Stimulated activated CD8-positive, alpha-beta memory T cell treated with anti-CD3 and anti-CD28 coated beads, Interleukin-7, amount 100 ng/mL, for 48 hours (primary cell): ENCODE data around the gene SYNE4.
"Not testable (repeated sequence)": the region's sequence is repeated elsewhere in the genome, so short reads cannot be mapped to it uniquely, and the experiment has no call there.

Experiments used
- DNase-seq, 2 donors: peaks; one replicate each; pipeline ENCODE4 v3.0.0-alpha.2; 2020; ENCODE audit warnings: low read depth in 1 of 2; ENCODE audit errors: extremely low read depth in 1 of 2

The SYNE4 gene

DNA sequence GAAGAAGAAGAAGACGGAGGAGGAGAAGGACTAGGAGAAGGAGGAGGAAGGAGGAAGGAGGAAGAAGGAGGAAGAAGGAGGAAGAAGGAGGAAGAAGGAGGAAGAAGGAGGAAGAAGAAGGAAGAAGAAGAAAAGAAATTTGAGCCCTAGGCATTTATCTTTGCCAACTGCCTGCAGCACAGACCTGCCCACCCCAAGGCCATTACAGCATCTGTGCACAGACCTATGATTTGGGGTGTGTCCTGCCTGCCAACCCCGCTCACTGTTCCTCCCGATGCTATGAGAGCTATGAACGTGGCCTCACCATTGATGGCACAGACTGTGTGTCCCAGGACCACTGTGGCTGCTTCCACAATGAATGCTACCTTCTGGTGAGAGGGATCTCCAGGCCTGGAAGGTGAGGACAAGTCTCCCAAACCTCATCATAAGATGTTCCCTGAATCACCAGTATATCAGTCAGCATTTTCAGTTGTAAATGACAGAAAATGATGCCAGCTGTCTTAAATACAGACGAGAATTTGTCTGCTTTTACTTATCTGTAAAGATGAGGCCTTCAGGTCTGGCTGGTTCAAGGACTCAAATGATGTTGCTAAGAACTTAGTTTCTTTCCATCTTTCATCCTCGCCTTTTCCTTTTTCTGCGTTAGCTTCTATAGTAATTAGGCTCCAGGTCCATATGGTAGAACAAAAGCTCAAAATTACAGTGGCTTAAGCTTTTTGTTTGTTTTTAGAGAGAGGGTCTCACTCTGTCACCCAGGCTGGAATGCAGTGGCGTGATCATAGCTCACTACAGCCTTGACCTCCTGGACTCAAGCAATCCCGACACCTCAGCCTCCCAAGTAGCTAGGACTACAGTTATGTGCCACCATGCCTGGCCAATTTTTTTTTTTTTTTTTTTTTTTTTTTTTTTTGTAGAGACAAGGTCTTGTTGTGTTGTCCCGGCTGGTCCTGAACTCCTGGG lies 17.6 kb downstream of the SYNE4 start:
- no peak for DNase-seq

DNA sequence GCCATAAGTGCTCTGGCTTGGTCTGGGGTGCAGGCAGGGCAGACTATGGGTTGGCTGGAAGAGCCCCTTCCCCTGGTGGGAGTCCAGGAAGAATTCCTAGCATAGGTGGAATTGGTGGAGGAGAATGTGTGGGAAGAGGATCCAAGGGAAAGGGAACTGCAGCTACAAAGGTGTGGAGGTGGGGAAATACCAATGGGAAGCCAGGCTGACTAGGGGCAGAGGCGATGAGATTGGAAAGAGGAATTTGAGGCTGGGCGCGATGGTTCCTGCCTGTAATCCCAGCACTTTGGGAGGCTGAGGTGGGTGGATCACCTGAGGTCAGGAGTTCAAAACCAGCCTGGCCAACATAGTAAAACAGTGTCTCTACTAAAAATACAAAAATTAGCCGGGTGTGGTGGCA lies 18.5 kb downstream of the SYNE4 start:
- DNase-seq: no peak

DNA sequence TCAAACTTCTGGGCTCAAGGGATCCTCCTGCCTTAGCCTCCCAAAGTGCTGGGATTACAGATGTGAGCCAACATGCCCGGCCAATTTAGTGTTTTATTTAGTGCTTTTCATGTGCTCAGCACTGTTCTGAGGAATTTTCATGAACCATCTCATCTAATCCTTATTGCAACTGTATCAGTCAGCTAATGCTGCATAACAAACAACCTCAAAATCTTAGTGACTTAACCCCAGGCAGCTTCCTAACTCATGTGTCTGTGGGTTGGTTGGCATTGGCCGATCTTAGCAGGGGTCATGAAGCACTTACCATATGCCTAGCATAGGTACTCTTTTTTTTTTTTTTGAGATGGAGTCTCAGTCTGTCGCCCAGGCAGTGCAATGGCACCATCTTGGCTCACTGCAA lies 19.8 kb downstream of the SYNE4 start:
- no peak for DNase-seq

DNA sequence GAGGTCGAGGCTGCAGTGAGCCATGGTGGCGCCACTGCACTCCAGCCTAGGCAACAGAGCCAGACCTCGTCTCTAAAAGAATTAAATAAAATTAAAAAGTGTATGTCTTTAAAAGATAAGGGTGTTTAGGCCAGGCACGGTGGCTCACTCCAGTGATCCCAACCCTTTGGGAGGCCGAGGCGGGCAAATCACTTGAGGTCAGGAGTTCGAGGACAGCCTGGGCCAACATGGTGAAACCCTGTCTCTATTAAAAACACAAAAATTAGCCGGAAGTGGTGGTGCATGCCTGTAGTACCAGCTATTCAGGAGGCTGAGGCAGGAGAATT lies 21.1 kb downstream of the SYNE4 start:
- DNase-seq: no peak

DNA sequence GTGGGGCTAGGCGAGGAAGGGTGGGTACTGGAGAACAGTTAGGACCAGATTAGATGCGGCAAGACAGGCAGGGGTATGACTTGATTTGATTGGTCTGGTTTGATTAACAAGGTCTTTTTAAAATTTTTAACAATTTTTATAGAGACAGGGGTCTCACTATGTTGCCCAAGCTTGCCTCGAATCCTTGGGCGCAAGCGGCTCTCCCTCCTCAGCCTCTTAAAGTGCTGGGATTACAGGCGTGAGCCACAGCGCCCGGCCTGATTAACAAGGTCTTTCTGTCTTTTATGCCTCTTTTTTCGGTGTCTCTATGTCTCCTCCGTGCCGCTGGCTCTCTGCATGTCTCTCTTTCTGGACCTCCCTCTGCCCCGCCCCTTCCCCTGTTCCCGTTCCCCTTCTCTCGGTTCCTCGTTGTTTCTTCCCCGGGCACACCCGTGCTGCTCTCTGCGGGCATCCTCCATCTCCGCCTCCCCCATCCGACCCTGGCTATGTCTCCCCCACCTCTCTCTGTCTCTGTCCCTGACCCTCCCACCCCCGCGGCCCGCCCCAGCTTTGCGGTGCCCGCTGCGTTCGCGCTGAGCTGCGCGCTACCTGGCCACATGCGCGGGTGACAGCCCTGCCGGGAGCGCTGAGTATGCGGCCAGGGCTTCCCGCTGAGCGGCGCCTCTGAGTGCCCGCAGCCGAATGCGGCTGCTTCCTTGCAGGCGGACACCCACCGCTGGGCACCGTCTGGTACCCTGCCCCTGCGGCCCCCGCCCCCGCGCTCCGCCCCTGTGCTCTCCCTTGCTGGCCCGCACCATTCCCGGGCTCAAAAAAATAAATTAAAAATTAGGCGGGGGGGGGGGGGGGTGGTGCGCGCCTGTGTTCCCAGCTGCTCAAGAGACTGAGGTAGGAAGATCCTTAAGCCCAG lies 21.7 kb downstream of the SYNE4 start:
- no peak for DNase-seq

DNA sequence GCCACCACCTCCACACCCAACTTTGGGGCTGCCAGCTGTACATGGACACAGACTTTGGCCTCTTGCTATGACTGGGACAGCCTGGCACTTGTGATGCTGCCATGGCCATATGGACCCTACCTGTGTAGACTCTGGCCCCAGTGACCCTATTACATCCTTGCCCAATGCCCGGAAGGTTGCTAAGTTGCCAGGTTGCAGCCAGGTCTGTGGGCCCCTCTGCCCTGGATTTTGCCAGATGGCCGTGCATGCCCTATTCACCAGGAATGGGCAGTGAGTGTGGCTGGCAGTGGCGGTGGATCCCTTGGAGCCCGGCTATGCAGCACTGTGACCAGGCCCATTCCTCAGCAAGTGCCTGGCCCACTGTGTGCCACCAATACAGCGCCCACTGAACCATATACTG lies 22.5 kb downstream of the SYNE4 start:
- DNase-seq: no peak

DNA sequence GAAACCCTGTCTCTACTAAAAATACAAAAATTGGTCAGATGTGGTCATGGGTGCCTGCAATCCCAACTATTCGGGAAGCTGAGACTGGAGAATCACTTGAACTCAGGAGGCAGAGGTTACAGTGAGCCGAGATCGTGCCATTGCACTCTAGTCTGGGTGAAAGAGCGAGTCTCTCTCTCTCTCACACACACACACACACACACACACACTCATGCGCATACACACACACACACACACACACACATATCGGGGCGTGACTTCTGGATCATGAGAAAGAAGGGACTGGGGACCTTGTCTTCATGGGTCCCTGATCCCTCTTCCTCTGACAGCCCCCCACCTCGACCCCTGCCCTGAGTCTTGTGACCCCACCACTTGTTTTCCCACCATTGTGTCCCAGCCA lies 25.4 kb downstream of the SYNE4 start:
- no peak for DNase-seq

DNA sequence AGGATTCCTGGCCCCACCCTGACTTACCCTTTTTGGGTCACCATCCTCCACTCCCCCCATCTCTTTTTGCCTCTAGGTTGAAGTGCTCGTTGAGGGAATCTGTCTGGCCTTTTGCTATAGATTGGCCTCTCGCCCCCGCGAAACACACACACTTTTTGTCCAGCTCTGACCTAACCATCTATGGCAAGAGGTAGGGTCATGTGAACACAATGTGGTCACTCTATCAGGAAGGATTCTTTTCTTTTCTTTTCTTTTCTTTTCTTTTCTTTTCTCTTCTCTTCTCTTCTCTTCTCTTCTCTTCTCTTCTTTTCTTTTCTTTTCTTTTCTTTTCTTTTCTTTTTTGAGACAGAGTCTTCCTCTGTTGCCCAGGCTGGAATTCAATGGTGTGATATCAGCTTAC lies 27.6 kb downstream of the SYNE4 start:
- not testable (repeated sequence) for DNase-seq

DNA sequence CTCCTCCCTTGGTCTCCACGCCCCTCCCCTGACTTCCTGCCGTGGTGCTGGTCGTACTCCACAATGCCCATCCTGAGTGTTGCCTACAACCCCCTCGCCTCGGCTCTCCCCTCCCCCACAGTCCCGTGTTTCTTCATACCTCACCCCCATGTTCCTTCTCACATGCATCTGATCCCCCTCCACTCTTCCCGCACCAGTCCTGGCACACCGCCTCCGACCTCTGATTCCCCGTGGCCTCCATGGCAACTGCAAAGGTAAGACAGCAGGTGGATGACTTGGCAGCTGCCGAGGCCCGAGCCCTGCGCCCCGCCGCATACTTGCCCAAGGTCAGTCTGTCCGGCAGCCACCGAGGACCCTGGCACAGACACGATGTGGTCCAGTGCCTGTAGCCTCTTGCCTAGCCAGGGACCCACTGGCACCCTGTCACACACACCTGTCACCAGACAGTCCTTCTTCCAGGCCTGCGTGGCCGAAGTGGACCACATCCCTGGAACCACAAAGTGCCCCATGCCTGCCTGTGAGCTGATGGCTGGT lies 29.7 kb downstream of the SYNE4 start:
- DNase-seq: no peak

DNA sequence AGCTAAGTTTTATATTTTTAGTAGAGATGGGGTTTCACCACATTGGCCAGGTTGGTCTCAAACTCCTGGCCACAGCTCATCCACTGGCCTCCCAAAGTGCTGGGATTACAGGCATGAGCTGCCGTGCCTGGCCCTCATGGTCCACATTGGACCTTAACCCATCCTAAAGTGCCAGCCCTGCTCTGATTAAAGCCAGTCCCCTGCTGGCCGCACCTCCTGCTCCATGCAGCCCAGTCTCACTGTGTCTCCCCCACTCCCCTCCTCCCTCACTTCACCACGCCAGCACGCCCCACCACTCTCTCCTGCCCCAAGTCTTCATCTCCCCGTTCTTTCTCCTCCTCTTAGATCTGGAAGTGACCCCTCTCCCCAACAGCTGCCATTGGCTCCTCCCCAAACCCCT lies 30.3 kb downstream of the SYNE4 start:
- no peak for DNase-seq

DNA sequence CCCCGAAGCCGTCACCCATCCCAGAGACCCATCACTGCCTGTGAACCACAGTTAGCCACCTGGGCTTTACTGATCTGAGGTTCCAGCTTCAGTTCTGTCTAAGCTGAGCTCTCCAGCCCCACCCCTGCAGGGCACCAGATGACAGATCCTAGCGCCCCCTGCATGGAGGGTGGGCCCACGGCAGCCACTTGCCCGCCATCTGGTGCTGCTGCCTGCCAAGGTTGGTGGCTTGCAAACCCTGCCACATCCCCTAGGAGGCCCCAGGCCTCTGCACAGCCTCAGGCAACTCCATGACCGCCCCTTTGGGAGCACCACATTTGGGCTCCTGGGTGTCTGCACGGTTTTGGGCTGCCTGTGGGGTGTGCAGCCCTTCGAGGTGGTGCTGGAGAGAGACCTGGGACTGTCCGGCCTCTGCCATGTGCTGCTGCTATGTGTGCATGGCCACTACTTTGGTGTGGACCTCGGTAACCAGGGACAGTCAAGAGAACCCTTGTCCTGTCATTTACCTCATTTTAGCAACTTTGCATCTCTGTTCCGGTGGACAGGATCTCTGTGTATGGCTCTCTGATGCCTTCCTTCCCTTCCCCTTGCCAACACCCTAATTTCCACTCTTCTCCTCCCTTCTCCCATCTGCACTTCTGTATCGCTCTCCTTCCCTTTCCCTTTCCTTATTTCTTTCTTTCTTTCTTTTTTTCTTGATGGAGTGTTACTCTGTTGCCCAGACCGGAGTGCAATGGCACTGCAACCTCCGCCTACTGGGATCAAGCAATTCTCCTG lies 31.0 kb downstream of the SYNE4 start:
- peak in 1 of 2 donors; percentile 33 for DNase-seq

DNA sequence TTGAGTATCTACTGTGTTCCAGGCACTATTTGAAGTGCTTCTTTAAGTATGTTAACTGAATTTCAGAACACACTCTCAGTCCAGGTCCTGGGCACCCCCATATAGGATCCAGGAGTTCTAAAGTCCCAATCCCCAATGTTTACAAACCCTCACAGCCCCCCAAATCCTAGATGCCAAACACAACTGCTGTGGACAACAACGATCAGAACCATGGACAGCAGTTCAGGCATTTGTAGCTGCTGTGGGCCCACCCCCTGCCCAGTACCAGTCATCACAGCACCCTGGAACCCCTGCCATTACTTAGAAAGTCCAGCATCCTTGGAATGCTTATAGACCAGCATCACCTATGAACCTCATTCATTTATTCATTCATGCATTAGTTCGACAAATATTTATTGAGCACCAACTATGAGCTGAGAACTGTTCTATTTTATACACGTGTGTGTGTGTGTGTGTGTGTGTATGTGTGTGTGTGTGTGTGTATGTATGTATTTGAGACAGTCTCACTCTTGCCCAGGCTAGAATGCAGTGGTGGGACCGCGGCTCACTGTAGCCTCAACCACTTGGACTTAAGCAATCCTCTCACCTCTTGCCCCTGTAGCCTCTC lies 32.9 kb downstream of the SYNE4 start:
- no peak for DNase-seq

DNA sequence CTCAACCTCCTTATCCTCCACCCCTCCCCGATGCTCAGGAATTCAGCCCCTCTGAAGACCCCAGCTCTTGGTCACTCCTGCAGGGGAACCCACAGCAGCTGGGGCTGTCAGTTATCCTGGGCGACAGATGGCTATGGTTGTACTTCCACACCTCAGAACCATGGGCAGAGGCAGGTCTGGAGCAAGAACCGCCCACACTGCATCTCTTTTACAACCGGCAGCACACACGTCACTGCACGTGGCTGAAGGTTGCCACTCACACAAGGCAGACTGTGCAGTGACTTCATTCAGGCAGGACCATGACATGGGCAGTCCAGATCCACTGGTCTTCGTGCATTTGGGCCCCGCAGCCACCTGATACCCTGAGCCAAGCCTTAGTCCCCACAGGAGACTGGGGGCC lies 35.1 kb downstream of the SYNE4 start:
- no peak for DNase-seq

DNA sequence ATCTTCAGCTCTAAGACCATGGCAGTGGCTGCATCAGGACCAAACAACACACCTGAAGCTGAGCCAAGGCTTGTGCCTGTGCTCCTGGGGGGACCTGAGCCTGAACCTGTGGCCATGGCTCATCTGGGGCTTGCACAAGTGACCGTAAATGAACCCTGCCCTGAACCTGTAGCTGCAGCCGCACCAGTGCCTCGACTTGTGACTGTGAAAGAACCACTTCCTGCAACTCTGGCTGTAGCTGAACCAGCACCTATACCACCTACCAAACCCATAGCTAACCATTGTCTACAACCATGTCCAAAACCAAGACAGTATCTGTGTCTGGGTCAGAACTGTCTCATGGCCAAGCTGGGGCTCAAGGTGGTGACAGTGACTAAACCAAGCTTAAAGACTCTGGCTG lies 41.8 kb downstream of the SYNE4 start:
- no peak for DNase-seq

DNA sequence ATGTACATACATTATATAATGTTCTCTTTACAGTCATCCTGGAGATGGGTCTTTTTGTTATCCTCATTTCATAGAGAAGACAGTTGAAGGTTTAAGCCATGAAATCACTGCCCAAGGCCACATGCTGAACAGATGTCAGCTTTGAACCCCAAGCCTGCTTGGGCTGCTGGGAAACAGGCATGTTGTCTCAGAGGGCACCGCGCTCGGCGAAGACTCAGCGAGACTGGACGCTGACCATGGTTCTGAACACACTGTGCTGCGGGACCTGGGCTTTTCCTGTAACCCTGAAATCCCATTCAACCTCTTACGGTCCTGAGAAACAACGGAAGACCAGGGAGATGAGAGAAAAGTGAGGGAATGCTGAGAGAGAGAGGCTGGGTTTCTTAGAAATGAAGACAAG lies 45.1 kb downstream of the SYNE4 start:
- no peak for DNase-seq

DNA sequence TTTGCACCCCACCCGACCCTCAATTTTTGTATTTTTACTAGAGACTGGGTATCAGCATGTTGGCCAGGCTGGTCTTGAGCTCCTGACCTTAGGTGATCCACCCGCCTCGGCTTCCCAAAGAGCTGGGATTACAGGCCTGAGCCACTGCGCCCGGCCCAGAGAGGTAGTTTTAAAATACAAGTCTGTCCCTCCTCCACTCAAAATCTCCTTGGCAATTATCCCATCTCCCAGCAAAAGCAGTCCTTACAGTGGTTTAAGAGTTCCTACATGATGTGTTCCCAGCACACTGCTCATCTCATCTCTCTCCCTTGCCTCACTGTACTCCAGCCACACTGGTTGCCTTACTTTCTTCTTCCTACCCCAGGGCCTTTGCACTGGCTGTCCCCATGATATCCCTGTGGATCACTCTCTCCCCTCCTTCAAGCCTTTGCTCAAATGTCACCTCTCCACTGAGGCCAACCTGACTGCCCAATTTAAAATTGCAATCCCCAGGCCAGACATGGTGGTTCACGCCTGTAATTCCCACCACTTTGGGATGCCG lies 48.1 kb downstream of the SYNE4 start:
- DNase-seq: no peak

DNA sequence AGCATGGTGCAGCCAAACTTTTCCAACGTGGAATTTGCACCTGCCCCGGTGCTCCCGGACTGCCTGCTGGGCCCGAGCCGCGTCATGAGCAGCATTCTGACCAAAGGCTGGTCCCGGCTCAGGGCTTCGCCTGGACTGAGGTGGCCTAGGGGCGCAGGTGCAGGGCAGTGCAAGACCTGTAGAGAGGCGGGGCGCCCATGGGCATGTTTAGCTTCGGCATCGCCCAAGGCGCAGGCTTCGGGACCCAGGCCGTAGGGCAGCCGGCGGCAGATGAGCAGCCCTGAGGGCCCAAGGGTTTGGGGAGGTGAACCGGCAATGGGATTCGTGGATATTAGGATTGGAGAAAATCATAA lies 48.7 kb downstream of the SYNE4 start:
- no peak for DNase-seq

DNA sequence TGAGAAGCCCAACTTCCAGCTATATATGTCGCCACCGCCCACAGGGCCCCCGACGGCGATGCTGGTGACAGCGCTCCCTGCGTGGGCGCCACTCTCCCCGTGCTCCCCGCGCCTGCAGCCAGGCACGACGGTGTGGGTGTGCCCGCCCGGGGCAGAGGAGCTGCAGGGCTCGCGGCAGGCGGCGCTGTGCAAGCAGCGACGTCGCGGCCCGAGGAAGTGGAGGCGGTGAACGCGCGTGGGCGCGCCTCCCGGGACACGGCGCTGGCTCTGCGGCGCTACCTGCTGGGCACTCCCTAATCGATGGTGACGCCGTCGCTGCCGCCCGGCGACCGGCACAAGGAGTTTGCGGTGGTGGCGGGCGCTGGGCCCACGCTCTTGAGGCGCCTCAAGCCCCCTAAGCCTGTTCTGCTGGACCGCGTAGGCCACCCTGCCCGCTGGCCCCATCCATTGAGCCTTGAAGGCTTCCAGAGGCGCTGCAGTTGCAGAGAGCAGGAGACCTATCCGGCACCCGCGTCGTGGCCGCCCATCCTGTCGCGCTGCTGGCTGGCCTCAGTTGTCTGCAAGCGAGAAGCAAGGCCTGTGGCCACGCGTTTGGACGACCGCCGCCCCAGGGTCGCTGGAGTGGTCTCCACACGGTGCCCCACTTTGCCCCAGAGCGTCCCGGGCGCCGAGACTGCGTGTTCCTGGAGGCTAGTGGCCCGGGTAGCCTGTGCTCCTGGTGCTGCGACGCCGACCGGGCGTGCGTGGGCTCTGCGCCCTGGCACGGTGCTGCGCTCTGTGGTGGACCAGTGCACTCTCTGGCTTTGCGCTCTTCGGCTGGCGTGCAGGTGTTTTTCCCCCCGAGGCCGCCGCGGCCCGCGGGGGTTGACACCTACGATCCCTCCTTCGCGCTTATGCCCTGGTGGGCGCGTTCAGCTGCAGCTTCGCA lies 49.3 kb downstream of the SYNE4 start:
- peak; percentile 37 to 51 for DNase-seq

DNA sequence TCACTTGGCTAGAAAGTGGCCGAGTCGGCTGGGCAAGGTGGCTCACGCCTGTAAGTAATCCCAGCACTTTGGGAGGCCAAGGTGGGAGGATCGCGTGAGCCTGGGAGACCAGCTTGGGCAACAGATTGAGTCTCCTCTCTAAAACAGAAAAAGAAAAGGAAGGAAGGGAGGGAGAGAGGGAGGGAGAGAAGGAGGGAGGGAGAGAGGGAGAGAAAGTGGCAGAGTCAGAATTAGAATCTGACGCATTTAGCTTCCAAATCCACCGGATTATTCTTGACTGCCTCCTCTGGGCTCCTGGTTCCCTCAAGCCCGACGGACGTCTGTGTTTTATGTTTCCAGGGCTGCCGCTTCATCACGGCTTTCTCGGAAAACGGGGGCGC lies 50.0 kb downstream of the SYNE4 start:
- DNase-seq: no peak
